Measurements from ENCODE around the gene DRICH1. TPM values are rescaled to one million over a fixed set of nuclear protein-coding genes. Genes with fewer than 3 reads are reported as not detected.
"Not testable (repeated sequence)": the region's sequence is repeated elsewhere in the genome, so short reads cannot be mapped to it uniquely, and the experiment has no call there.

Gene DRICH1
- polyA plus RNA-seq, 3 donors: 1.7 TPM; not detected in 2

- no peaks in the 10 kb centered on the region for H3K79me2 ChIP-seq (ENCODE audit: insufficient read depth, low read length)
- Mint-ChIP-seq H3K27ac (peak overlapping the region; percentile 69 to 88 (median 81)), H3K4me1 (peaks cover 39% of the 10 kb centered on the region), H3K27me3 (ENCODE audit: low read depth in 3 of 3) (peaks cover 0 to 3% (median 0%) of the 10 kb centered on the region in 3 donors), H3K9me3 (no peaks in the 10 kb centered on the region), H3K4me3 (peak overlapping the region in 1 of 2 donors; percentile 11), H3K36me3 (peaks cover 16 to 43% of the 10 kb centered on the region in 2 donors)
- DNase-seq: peak; percentile 56 to 78 (median 76)
- TF ChIP-seq CTCF (IDR thresholded peaks at IDR 0.05): no peak
- no peak overlapping the region for H3K4me2 ChIP-seq (replicated peaks; ENCODE audit: extremely low read depth, low read length, poor library complexity, severe bottlenecking)
- peaks cover 18 to 22% of the 10 kb centered on the region in 2 donors for H3K4me1 ChIP-seq (ENCODE audit: control insufficient read depth in 1 of 2, insufficient read depth in 2 of 2, low read length in 2 of 2)
- H3K9ac ChIP-seq (ENCODE audit: insufficient read depth, low read length, poor library complexity, severe bottlenecking): peak overlapping the region; percentile 8
- peaks cover 0 to 14% of the 10 kb centered on the region in 2 donors for H3K36me3 ChIP-seq (replicated peaks in 1 of 2; ENCODE audit: control insufficient read depth in 1 of 2, insufficient read depth in 2 of 2, low read length in 2 of 2)
- WGBS (ENCODE audit: insufficient coverage): 69% methylated on average over 12 of the region's 17 CpGs
- no peak overlapping the region for H3K4me3 ChIP-seq (replicated peaks in 1 of 3; ENCODE audit: low read depth in 2 of 3, low read length in 3 of 3)
- no peaks in the 10 kb centered on the region for H3K9me3 ChIP-seq (replicated peaks in 1 of 2; ENCODE audit: control insufficient read depth in 1 of 2, insufficient read depth in 1 of 2, low read length in 2 of 2)
- H3K27ac ChIP-seq (ENCODE audit: low read depth in 1 of 2, low read length in 2 of 2): peak overlapping the region; percentile 44 to 76
- H2AFZ ChIP-seq (ENCODE audit: insufficient read depth, low read depth, low read length, poor library complexity, severe bottlenecking): peak overlapping the region; percentile 21
- no peaks in the 10 kb centered on the region for H4K20me1 ChIP-seq (ENCODE audit: insufficient read depth, low read length)
- intact Hi-C loops (cut with micrococcal nuclease): no loop called here
- no peaks in the 10 kb centered on the region for H3K27me3 ChIP-seq (ENCODE audit: control insufficient read depth in 2 of 2, insufficient read depth in 2 of 2, low read length in 2 of 2)
Measured at GRCh38 chr22:23675502-23676415, 43.6 kb upstream of the DRICH1 start.

GRCh38 chr22:23674886-23675501 is 42.9 kb upstream of the DRICH1 start:
- Mint-ChIP-seq H3K4me1 (peaks cover 39% of the 10 kb centered on the region), H3K36me3 (peaks cover 9 to 41% of the 10 kb centered on the region in 2 donors), H3K27ac (peak overlapping the region in 5 of 7 donors; percentile 69 to 88 (median 81))
- 100% methylated on average over 2 of the region's 6 CpGs for WGBS (ENCODE audit: insufficient coverage)
- H3K4me3 ChIP-seq (replicated peaks in 1 of 3; ENCODE audit: low read depth in 2 of 3, low read length in 3 of 3); H3K9ac ChIP-seq (ENCODE audit: insufficient read depth, low read length, poor library complexity, severe bottlenecking); H4K20me1 ChIP-seq (ENCODE audit: insufficient read depth, low read length); H3K27me3 ChIP-seq (ENCODE audit: control insufficient read depth in 2 of 2, insufficient read depth in 2 of 2, low read length in 2 of 2); H3K4me2 ChIP-seq (replicated peaks; ENCODE audit: extremely low read depth, low read length, poor library complexity, severe bottlenecking); H3K27me3 Mint-ChIP-seq (ENCODE audit: low read depth in 3 of 3); H3K79me2 ChIP-seq (ENCODE audit: insufficient read depth, low read length); intact Hi-C loops (cut with micrococcal nuclease); H2AFZ ChIP-seq (ENCODE audit: insufficient read depth, low read depth, low read length, poor library complexity, severe bottlenecking); H3K9me3 ChIP-seq (replicated peaks in 1 of 2; ENCODE audit: control insufficient read depth in 1 of 2, insufficient read depth in 1 of 2, low read length in 2 of 2); H3K4me3 Mint-ChIP-seq; H3K36me3 ChIP-seq (replicated peaks in 1 of 2; ENCODE audit: control insufficient read depth in 1 of 2, insufficient read depth in 2 of 2, low read length in 2 of 2); H3K9me3 Mint-ChIP-seq; DNase-seq: not testable (repeated sequence)
- H3K4me1 ChIP-seq (ENCODE audit: control insufficient read depth in 1 of 2, insufficient read depth in 2 of 2, low read length in 2 of 2): peaks cover 18 to 22% of the 10 kb centered on the region in 2 donors
- peak overlapping the region in 1 of 2 donors; percentile 76 for H3K27ac ChIP-seq (ENCODE audit: low read depth in 1 of 2, low read length in 2 of 2)

Data from CD14-positive monocyte (primary cell).